ENCODE measurements around the gene MED12L.

GRCh38 chr3:151386056-151386455 is 300.6 kb downstream of the MED12L start:
- TF ChIP-seq TAF1 (IDR thresholded peaks at IDR 0.05; ENCODE audit: low read depth) (no peak), EP300 (conservative IDR thresholded peaks at IDR 0.05; ENCODE audit: poor library complexity, severe bottlenecking) (no peak), CTCF (IDR thresholded peaks at IDR 0.05; ENCODE audit: poor library complexity, severe bottlenecking) (no peak)
